ENCODE measurements around the gene LRRC3. TPM values are rescaled to one million over a fixed set of nuclear protein-coding genes. Genes with fewer than 3 reads are reported as not detected.

The LRRC3 gene
- total RNA-seq, 2 donors from 2014 or later, result 6.5 to 8.3 TPM

DNA sequence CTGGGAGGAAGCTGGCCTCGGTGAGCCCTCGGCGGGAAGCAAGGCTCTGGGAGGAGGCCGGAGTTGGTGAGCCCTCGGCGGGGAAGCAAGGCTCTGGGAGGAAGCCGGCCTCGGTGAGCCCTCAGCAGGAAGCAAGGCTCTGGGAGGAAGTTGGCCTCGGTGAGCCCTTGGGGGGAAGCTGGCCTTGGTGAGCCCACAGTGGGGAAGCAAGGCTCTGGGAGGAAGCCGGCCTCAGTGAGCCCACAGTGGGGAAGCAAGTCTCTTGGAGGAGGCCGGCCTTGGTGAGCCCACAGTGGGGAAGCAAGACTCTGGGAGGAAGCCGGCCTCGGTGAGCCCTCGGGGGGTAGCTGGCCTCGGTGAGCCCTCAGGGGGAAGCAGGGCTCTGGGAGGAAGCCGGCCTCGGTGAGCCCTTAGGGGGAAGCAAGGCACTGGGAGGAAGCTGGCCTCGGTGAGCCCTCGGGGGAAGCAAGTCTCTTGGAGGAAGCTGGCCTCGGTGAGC is 48.6 kb downstream of the LRRC3 start:
- H3K9me3 ChIP-seq, result no peaks in the 10 kb centered on the region
- no peak for ATAC-seq (ENCODE audit: insufficient number of reproducible peaks, low FRiP score, low read depth)
- no peak for DNase-seq (ENCODE audit: low spot score)
- TF ChIP-seq CTCF (IDR thresholded peaks at IDR 0.05), result no peak
- no peaks in the 10 kb centered on the region for H3K4me1 ChIP-seq (ENCODE audit: control insufficient read depth in 1 of 2, low read depth in 2 of 2)
- H3K36me3 ChIP-seq, result no peaks in the 10 kb centered on the region
- no peak overlapping the region for H3K4me3 ChIP-seq
- no peaks in the 10 kb centered on the region for H3K27me3 ChIP-seq (replicated peaks; ENCODE audit: insufficient read depth)
- H3K27ac ChIP-seq, result no peak overlapping the region

DNA sequence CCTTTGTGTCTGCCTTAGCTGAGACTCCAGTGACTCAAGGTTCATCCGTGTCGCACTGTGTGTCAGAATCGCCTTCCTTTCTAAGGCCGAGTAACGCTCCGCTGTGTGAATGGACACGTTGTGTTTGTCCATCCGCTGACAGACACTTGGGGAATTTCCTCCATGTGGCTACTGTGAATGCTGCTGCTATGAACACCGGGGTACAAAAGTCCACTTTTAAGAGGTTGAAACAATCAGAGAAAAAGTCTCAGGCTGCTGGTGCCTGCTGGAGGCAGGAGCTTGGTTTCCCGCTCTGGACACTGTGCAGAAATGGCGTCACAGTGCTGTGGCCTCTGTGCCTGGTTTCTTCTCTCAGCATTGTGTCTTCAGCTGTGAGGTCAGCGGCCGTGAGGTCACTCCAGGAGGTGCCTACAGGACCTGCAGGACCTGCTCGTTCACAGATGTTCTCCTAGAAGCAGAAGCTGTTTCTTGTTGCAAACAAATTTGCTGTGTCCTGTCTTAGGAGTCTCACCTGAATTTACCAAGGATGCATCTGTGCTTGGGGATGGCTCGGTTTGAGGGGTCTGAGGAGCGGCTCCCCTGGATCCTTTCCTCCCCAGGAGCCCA is 50.5 kb downstream of the LRRC3 start:
- no peak overlapping the region for H3K27ac ChIP-seq
- no peaks in the 10 kb centered on the region for H3K36me3 ChIP-seq
- DNase-seq (ENCODE audit: low spot score) (no peak), ATAC-seq (ENCODE audit: insufficient number of reproducible peaks, low FRiP score, low read depth) (no peak)
- no peak overlapping the region for H3K4me3 ChIP-seq
- no peaks in the 10 kb centered on the region for H3K9me3 ChIP-seq
- no peaks in the 10 kb centered on the region for H3K27me3 ChIP-seq (replicated peaks; ENCODE audit: insufficient read depth)
- H3K4me1 ChIP-seq (ENCODE audit: control insufficient read depth in 1 of 2, low read depth in 2 of 2), result peaks cover 0 to 6% of the 10 kb centered on the region in 2 donors
- TF ChIP-seq CTCF (IDR thresholded peaks at IDR 0.05), result no peak

DNA sequence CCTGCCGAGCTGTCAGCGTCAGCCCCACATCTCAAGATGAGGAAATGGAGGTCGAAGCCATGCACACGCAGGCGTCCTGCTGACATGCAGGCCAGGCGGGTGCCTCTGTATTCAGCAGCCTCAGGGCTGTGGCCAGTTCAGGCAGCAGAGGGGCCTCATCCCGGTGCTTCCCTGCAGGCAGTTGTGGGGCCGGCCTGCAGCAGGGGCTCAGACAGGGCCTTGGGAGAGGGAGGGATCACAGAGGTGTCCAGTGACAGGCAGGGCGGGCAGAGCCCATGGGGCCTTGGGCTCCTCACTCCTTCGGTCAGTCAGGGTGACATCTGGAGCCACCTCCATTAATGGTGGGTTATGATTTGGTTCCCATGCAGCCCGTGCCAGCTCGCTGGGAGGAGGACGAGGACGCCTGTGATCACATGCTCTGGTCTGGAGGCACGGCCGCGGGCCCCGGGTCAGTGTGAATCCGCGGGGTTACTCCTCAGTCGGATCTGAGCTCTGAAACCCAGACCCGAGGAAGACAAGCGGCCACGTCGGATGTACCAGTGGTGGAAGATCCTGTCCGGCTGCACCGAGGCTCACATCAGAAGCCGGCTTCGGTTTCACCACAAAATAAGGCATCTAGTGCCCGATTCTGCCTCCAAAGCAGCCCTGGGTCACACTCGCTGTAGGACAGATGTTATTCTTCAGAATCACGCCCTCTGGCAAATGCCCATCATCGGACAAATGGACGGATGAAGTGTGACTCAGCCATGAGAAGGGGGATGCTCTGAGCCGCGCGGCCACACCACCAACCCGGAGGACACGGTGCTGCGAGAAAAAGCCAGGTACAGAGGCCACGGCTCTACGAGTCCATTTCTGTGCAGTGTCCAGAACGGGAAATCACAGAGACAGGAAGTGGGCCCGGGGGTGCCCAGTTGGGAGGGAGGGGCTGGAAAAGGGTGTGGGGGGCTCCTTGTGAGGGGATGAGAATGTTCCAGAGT is 51.3 kb downstream of the LRRC3 start:
- Histone ChIP-seq H3K9me3 (no peaks in the 10 kb centered on the region), H3K4me3 (no peak overlapping the region), H3K27me3 (replicated peaks; ENCODE audit: insufficient read depth) (no peaks in the 10 kb centered on the region), H3K27ac (no peak overlapping the region), H3K4me1 (ENCODE audit: control insufficient read depth in 1 of 2, low read depth in 2 of 2) (peaks cover 0 to 6% of the 10 kb centered on the region in 2 donors), H3K36me3 (no peaks in the 10 kb centered on the region)
- ATAC-seq (ENCODE audit: insufficient number of reproducible peaks, low FRiP score, low read depth), result no peak
- DNase-seq (ENCODE audit: low spot score), result no peak
- TF ChIP-seq CTCF (IDR thresholded peaks at IDR 0.05), result no peak

DNA sequence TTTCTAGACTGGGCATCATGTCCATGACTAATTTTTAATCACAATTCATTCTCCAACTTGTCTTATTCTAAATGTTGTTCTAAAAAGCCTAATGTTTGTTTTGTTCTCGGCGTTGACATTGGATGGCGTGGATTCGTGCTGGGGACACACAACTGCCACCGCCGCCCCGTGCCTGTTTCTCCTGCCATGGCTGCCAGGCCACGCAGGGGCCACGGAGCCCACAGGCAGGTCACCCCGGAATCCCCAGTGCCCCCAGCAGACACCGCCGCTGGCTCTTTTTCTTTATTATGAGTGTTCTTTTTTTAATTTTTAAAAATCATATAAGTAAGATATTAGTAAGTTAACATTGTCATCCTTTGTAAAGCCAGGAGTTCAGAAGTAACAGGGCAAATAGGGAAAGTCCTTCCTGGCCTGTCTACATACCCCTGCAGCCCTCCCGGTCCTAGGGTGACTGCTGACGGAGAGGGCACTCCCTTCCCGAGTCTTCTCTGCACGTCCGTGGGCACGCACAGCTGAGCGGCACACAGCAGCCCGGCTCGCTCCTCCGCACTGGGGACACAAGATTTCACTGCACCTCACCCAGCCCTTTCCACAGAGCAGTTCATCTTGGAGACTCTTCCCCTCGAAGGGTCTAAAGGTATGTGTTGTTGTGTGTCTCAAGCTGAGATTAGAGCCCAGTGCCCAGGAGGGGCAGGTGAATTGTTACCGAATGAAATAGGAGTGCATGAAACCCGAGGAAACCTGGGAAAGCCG is 52.5 kb downstream of the LRRC3 start:
- H3K27ac ChIP-seq, result no peak overlapping the region
- H3K4me1 ChIP-seq (ENCODE audit: control insufficient read depth in 1 of 2, low read depth in 2 of 2), result peaks cover 0 to 6% of the 10 kb centered on the region in 2 donors
- no peak for TF ChIP-seq CTCF (IDR thresholded peaks at IDR 0.05)
- no peak overlapping the region for H3K4me3 ChIP-seq
- ATAC-seq (ENCODE audit: insufficient number of reproducible peaks, low FRiP score, low read depth) (no peak), DNase-seq (ENCODE audit: low spot score) (no peak)
- no peaks in the 10 kb centered on the region for H3K36me3 ChIP-seq
- no peaks in the 10 kb centered on the region for H3K9me3 ChIP-seq
- H3K27me3 ChIP-seq (replicated peaks; ENCODE audit: insufficient read depth), result no peaks in the 10 kb centered on the region

DNA sequence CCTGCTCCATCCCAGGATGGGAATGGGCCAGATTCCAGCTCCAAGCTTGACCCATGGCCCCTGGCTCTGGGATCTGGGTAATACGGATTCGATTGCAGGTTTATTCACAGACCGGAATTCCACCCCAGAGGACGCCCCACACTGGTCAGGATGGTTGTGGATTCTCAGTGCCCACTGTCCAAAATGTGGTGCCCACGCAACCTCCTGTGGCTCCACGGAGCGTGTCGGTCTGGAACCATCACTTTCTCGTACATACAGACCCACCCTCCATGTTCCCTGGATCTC is 53.1 kb downstream of the LRRC3 start:
- no peak for ATAC-seq (ENCODE audit: insufficient number of reproducible peaks, low FRiP score, low read depth)
- H3K27ac ChIP-seq, result no peak overlapping the region
- TF ChIP-seq CTCF (IDR thresholded peaks at IDR 0.05), result no peak
- H3K4me3 ChIP-seq, result no peak overlapping the region
- DNase-seq (ENCODE audit: low spot score), result no peak
- no peaks in the 10 kb centered on the region for H3K9me3 ChIP-seq
- H3K36me3 ChIP-seq, result no peaks in the 10 kb centered on the region
- H3K4me1 ChIP-seq (ENCODE audit: control insufficient read depth in 1 of 2, low read depth in 2 of 2), result peaks cover 0 to 6% of the 10 kb centered on the region in 2 donors
- no peaks in the 10 kb centered on the region for H3K27me3 ChIP-seq (replicated peaks; ENCODE audit: insufficient read depth)
